IPS DF 4.7 (cell line): Measurements from ENCODE around the gene CDH4.

Source experiments
- DNase-seq: peaks from one replicate; pipeline ENCODE4 v3.0.0-alpha.2; 2013; ENCODE audit warnings: low spot score; ENCODE audit errors: extremely low read depth

CDH4 gene

GRCh38 chr20:61799928-61800327 is 547.9 kb downstream of the CDH4 start:
- no peak for DNase-seq

- no peak for DNase-seq
Observed at GRCh38 chr20:61800359-61801064, 548.5 kb downstream of the CDH4 start.

GRCh38 chr20:61801065-61801360 is 549.0 kb downstream of the CDH4 start:
- DNase-seq, result no peak

- no peak for DNase-seq
Observed at GRCh38 chr20:61801428-61801827, 549.4 kb downstream of the CDH4 start.

- DNase-seq, result no peak
Observed at GRCh38 chr20:61801857-61802442, 549.9 kb downstream of the CDH4 start.

DNA sequence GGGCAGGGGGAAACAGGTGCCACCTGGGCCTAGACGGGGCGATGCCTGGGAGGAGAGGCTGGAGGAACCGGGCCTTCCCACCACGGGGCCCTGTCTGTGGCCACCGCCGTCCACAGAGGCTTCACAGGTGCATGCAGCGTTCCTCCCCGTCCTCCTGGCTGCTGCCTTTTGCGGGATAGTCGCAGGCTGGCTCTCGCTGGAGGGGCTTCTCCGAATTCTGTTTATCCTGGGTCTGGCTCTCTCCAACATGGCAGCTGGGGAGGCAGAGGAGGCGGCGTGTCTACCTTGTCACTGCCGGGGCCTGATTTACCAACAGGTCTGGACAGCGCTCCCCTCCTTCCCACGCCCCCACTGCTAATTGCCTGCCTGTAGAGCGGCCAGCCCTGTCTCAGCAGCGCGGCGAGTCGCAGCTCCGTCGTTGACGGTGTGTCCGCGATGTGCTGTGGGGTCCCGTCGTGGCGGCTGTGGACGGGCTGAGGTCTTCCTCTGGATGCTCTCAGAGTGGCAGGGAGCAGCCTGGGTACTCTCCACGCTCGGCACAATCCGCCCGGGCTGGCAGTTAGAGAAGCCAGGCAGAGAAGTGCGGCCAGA is 550.8 kb downstream of the CDH4 start:
- DNase-seq, result no peak

GRCh38 chr20:61803416-61803914 is 551.4 kb downstream of the CDH4 start:
- DNase-seq, result no peak

DNA sequence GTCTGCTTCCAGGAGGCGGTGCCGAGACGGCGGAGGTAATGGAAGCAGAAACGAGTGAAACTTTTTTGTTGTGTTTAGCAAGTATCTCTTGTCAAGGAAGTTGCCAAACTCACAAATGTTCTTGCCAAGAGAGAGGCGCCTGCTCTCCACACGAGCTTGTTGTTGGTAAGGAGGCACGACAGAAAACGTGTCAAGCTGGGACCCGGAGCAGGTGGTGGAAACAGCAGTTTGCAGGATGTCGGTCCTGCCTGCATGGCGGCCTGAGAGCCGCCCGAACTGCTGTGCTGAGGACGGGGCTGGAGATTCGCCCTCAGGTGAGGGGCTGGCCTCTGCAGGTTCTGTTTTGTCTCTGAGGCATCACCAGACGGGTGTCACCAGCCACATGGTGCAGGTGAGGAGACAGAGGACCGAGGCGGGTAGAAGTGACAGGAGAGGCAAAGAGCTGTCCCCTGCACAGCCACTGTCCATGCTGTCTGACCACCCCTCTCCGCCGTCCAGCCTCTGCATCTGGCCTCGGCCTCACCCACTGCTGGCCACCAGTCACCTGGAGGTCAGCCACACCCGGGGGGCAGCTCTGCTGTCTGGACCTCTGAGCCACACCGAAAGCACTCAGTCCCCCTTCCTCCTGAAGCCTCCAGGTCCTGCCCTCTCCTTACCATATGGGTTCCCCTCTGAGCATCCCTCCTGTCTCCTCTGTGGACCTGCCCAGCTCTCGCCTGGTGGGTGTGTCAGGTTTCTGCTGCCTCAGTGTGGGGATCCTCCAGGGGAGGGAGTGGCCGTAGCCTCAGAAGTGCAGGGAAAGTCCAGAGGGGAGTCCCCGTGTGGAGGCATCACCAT is 552.1 kb downstream of the CDH4 start:
- DNase-seq, result no peak

DNA sequence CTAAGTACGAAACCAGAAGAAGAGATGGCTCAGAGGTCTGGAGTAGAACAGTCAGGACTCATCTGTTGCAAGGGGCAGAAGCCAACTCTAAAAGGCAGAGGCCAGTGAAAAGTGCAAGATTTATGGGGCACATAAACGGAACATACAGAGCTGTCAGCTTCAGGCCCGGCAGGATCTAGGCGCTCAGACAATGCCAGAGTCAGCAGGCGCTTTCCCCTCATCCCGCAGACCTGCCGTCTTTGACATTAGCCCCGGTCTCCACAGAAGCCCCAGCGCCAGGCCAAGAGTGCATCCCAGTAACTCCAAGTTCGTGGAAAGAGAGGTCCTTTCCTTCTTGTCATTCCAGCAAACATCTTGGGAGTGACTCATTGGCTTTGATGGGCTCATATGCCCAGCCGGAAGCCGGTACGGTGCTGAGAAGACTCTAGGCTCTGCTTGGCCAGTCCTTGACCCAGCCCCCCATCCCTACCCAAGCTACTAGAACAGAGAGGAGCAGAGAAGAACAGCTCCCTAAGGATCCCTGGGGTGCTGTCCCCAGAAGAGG is 552.8 kb downstream of the CDH4 start:
- no peak for DNase-seq

GRCh38 chr20:61805365-61805764 is 553.3 kb downstream of the CDH4 start:
- no peak for DNase-seq

DNA sequence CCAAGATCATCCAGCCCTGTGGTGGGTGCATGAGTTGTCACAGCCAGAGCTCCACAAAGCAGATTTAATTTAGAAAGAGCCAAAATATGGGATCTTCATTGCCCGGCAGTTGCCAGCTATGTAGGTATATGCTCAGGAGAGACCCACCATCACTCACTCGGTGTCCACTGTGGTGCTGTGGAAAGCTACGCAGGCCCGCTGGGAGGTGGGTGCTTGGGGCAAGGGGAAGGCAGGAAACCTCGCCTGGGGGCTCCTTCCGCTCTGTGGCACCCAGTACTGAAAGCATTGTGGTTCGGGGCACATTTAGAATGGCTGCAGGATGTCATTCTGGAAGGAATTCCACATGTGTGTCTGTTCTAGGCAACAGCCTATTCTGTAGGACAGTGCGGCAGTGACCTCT is 553.7 kb downstream of the CDH4 start:
- DNase-seq, result no peak

DNA sequence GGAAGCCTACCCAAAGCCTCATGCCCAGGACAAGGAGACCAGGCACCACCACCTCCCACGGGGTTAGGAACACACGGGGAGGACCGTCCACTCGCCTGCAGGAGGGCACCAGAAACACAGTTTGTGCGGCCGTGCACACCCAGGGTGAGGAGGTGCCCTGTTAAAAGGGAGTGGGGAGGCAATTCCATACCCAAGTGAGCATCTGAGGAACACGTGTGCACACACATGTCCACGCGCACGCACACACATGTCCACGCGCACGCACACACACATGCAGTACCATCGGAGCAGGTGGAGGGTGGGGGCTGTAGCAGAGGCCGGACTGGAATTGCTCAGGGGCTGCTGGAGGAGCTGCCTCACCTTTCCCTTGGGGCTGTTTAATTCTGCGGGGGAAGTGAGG is 554.3 kb downstream of the CDH4 start:
- no peak for DNase-seq

DNA sequence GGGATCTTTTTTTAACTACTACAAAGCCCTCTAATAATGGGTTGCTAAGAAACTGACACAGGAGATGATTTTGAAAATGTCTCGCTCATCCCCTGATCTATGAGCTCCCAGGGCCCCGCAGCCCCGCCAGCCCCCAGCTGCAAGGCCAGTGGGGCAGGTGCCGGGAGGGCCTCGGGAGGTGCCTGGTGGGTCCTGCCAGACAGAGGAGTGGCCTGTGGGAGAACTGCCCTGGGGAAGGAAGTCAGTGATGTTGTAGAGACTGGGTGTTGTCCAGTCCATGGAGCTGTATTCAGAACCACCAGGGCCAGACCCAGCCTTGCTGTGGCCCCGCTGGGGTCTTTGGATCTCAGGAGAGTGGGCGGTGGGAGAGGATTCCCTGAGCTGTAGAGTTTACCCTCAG is 554.9 kb downstream of the CDH4 start:
- no peak for DNase-seq

DNA sequence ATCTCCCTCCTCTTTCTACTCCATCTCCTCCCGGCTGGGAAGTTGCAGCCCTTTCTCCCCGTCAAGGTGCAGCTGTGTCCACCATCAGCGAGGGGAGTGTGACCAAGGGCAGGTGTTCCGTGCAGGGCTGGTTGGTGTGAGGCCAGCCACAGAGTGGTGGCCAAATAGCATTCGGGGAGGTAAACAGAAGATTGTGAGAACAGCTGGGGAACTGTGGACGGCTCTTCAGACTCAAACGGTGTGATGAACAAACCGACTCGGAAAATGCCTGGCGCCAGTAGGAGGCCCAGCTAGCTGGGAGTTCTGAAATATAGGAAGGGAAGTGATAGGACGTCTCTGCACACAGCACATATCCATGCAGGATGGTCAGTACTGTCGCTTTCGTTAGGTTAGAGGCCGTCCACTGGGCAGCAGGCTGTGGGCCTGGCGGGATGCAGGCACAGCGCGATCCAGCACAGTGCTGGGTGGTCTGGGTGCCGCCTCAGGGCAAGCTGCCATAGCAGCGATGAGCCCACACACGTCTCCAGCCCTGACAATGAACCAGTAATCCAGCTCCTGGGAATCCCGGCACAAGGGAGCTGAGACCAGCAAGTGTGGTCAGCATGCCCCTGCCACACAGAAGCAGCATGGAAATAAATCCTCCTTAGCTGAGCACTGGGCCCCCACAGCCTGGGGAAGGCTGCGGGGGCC is 555.6 kb downstream of the CDH4 start:
- no peak for DNase-seq

DNA sequence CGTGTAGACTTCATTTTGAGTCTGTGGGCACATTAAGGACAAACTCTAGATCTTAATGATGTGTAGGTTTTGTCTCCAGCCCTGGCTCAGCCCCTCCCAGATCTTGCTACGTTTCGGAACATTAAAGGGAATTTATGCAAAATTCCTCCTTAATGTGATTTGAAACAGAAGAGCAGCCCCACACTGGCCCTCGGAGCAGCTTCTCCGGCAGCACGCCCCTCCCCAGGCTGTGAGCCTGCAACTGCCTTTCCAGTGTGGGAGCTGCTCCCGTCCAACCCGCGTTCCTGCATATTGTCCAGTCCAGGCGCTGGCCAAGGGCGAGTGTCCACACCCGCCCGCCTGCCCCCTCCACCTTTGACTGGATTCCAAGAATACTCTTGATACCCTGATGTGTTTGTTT is 556.4 kb downstream of the CDH4 start:
- no peak for DNase-seq

GRCh38 chr20:61809006-61809770 is 557.1 kb downstream of the CDH4 start:
- no peak for DNase-seq

- no peak for DNase-seq
Observed at GRCh38 chr20:61810066-61810737, 558.1 kb downstream of the CDH4 start.

GRCh38 chr20:61810738-61811135 is 558.7 kb downstream of the CDH4 start:
- DNase-seq, result no peak

DNA sequence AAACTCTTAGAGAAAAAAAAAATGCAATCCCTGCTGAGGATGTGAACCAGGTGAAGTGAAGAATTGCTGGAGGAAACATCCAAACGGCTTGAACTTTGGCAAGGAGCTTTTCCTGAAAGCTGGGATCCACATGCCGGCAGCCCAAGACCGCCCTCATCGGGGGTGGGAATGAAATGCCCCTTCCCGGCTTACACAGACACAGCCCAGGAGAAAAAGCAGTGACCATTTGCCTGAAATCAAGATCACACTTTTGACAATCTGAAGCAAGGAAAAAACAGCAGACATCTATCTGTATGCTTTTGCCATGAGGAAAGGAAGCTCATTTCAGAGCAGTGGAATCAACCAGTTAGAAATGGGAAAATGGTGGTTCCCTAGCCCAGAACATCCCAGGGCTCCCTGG is 559.1 kb downstream of the CDH4 start:
- no peak for DNase-seq
